Neural cell (in vitro differentiated cells): ENCODE data around the gene CDON. TPM values are rescaled to one million over a fixed set of nuclear protein-coding genes. Genes with fewer than 3 reads are reported as not detected.

ENCODE experiments used
- H2AFZ ChIP-seq: fragments of 200-600, 300-800 bp; sonication (generic), shearing (Covaris generic); 2 replicates; pipeline ENCODE4 v1.6.0; 2014; ENCODE audit warnings: low read depth, mild to moderate bottlenecking, antibody characterized with exemption, low read length, moderate library complexity
- H3F3A ChIP-seq: fragments of 200-600 bp; shearing (Covaris generic); 2 replicates; pipeline ENCODE4 v1.6.1; 2016; ENCODE audit warnings: mild to moderate bottlenecking, moderate library complexity, mixed read lengths, antibody characterized with exemption, low read length; ENCODE audit not compliant: insufficient read depth, poor library complexity, severe bottlenecking
- H3K27ac ChIP-seq: fragments of 200-600, 300-800 bp; sonication (generic), shearing (Covaris generic); 2 replicates; pipeline ENCODE4 v1.5.1; 2014; ENCODE audit warnings: mild to moderate bottlenecking, low read length, moderate library complexity
- H3K27me3 ChIP-seq: fragments of 300-800, 200-600 bp; sonication (generic), shearing (Covaris generic); 2 replicates; pipeline ENCODE4 v1.6.0; 2014; ENCODE audit warnings: mild to moderate bottlenecking, low read depth, low read length, moderate library complexity; ENCODE audit not compliant: insufficient read depth
- H3K36me3 ChIP-seq: fragments of 300-800, 200-600 bp; sonication (generic), shearing (Covaris generic); 2 replicates; pipeline ENCODE4 v1.5.1; 2014; ENCODE audit warnings: mild to moderate bottlenecking, antibody characterized with exemption, low read length, moderate library complexity; ENCODE audit not compliant: insufficient read depth
- H3K4me2 ChIP-seq: fragments of 300-800, 200-600 bp; sonication (generic), shearing (Covaris generic); 2 replicates; pipeline ENCODE4 v1.6.0; 2014; ENCODE audit warnings: mild to moderate bottlenecking, low read length
- H3K4me3 ChIP-seq: fragments of 300-800, 200-600 bp; sonication (generic), shearing (Covaris generic); 2 replicates; pipeline ENCODE4 v1.5.1; 2014; ENCODE audit warnings: mild to moderate bottlenecking, low read length, moderate library complexity
- H3K79me2 ChIP-seq: fragments of 200-600 bp; shearing (Covaris generic); replicated peaks from 2 replicates; pipeline ENCODE4 v1.6.0; 2014; ENCODE audit warnings: mild to moderate bottlenecking, low read length, moderate library complexity; ENCODE audit not compliant: insufficient read depth
- H3K9ac ChIP-seq: fragments of 300-800, 200-600 bp; sonication (generic), shearing (Covaris generic); 2 replicates; pipeline ENCODE4 v1.6.1; 2016; ENCODE audit warnings: mild to moderate bottlenecking, low read length, mixed read lengths
- H3K9me2 ChIP-seq: fragments of 200-600 bp; shearing (Covaris generic); 2 replicates; pipeline ENCODE4 v1.6.1; 2016; ENCODE audit warnings: mild to moderate bottlenecking, low read length, mixed read lengths; ENCODE audit not compliant: insufficient read depth
- H3K9me3 ChIP-seq: fragments of 200-600, 300-800 bp; sonication (generic), shearing (Covaris generic); 2 replicates; pipeline ENCODE4 v1.6.1; 2016; ENCODE audit warnings: mild to moderate bottlenecking, mixed run types, low read length, moderate library complexity, mixed read lengths
- H4K20me1 ChIP-seq: fragments of 200-600 bp; shearing (Covaris generic); 2 replicates; pipeline ENCODE4 v1.6.1; 2016; ENCODE audit warnings: mild to moderate bottlenecking, mixed run types; ENCODE audit not compliant: insufficient read depth
- EP300 ChIP-seq: fragments of 450-650 bp; conservative IDR thresholded peaks from 2 replicates; pipeline ENCODE4 v1.6.1; 2014; ENCODE audit warnings: antibody characterized with exemption, mild to moderate bottlenecking, moderate library complexity; ENCODE audit not compliant: poor library complexity, severe bottlenecking
- EZH2 ChIP-seq: fragments of 200-600, 300-800 bp; shearing (Covaris generic), sonication (generic); IDR thresholded peaks from 2 replicates; pipeline ENCODE4 v1.6.1; 2014; ENCODE audit warnings: antibody characterized with exemption, low read length, borderline replicate concordance, mild to moderate bottlenecking; ENCODE audit not compliant: insufficient read depth, poor library complexity, severe bottlenecking
- MXI1 ChIP-seq: fragments of 450-650 bp; conservative IDR thresholded peaks from 2 replicates; pipeline ENCODE4 v1.6.1; 2014; ENCODE audit warnings: antibody characterized with exemption, mild to moderate bottlenecking; ENCODE audit not compliant: poor library complexity, severe bottlenecking
- POLR2AphosphoS5 ChIP-seq: IDR thresholded peaks from 2 replicates; pipeline ENCODE4 v1.6.1; 2012
- RAD21 ChIP-seq: fragments of 450-650 bp; conservative IDR thresholded peaks from 2 replicates; pipeline ENCODE4 v1.6.1; 2014; ENCODE audit warnings: antibody characterized with exemption, mild to moderate bottlenecking, moderate library complexity
- SMC3 ChIP-seq: fragments of 450-650 bp; conservative IDR thresholded peaks from 2 replicates; pipeline ENCODE4 v1.6.1; 2014; ENCODE audit warnings: antibody characterized with exemption, mild to moderate bottlenecking, moderate library complexity; ENCODE audit not compliant: poor library complexity
- TAF1 ChIP-seq: IDR thresholded peaks from 2 replicates; pipeline ENCODE4 v1.6.1; 2012; ENCODE audit warnings: low read depth
- polyA plus RNA-seq: library from polyadenylated mRNA; depleted of rRNA; stranded (reverse); fragments of >200 nt; gene quantifications from 2 replicates; pipeline ENCODE4 v1.2.3, GENCODE V29; 2014
- TF ChIP-seq, protein P1 (sequence below): fragments of 450-650 bp; IDR thresholded peaks from 2 replicates; pipeline ENCODE4 v1.5.1; 2014; ENCODE audit warnings: antibody characterized with exemption, mild to moderate bottlenecking, moderate library complexity; ENCODE audit not compliant: poor library complexity, severe bottlenecking
- TF ChIP-seq, protein P2 (sequence below): IDR thresholded peaks from 2 replicates; pipeline ENCODE4 v1.6.1; 2012; ENCODE audit warnings: borderline replicate concordance

CDON gene
- polyA plus RNA-seq, 1 donor from 2014 or later, result 44.1 TPM

DNA sequence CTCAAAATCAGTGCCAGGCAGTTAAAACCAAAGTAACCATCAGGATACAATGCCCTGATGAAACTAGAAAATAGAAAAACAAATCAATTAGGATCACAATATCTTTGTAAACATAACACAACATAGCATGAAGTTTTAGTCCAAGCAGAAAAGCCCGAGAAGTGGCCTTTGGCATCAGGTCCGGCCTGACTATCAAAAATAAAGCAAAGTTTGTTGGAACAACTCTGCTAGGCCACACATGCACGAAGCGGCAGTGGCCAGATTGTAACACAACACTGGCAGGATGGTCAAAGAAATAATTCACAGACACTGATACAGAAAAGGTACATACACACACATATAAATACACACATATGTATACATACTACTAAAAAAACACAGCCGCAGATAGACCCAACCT is 26.9 kb downstream of the CDON start:
- Histone ChIP-seq H3K27ac (no peak overlapping the region), H3K9me2 (no peaks in the 10 kb centered on the region), H3K36me3 (no peaks in the 10 kb centered on the region), H3K9me3 (no peaks in the 10 kb centered on the region), H3K4me3 (peak overlapping the region; percentile 6), H4K20me1 (no peaks in the 10 kb centered on the region), H3F3A (no peaks in the 10 kb centered on the region), H3K4me2 (no peak overlapping the region), H2AFZ (no peak overlapping the region), H3K79me2 (peaks cover 25% of the 10 kb centered on the region), H3K9ac (no peak overlapping the region), H3K27me3 (no peaks in the 10 kb centered on the region)
- TF ChIP-seq MXI1, result no peak
- TF ChIP-seq POLR2AphosphoS5, result no peak
- TF ChIP-seq EP300, result no peak
- no peak for TF ChIP-seq RAD21
- TF ChIP-seq, protein P1, sequence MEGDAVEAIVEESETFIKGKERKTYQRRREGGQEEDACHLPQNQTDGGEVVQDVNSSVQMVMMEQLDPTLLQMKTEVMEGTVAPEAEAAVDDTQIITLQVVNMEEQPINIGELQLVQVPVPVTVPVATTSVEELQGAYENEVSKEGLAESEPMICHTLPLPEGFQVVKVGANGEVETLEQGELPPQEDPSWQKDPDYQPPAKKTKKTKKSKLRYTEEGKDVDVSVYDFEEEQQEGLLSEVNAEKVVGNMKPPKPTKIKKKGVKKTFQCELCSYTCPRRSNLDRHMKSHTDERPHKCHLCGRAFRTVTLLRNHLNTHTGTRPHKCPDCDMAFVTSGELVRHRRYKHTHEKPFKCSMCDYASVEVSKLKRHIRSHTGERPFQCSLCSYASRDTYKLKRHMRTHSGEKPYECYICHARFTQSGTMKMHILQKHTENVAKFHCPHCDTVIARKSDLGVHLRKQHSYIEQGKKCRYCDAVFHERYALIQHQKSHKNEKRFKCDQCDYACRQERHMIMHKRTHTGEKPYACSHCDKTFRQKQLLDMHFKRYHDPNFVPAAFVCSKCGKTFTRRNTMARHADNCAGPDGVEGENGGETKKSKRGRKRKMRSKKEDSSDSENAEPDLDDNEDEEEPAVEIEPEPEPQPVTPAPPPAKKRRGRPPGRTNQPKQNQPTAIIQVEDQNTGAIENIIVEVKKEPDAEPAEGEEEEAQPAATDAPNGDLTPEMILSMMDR, result no peak
- TF ChIP-seq SMC3, result no peak
- TF ChIP-seq, protein P2, sequence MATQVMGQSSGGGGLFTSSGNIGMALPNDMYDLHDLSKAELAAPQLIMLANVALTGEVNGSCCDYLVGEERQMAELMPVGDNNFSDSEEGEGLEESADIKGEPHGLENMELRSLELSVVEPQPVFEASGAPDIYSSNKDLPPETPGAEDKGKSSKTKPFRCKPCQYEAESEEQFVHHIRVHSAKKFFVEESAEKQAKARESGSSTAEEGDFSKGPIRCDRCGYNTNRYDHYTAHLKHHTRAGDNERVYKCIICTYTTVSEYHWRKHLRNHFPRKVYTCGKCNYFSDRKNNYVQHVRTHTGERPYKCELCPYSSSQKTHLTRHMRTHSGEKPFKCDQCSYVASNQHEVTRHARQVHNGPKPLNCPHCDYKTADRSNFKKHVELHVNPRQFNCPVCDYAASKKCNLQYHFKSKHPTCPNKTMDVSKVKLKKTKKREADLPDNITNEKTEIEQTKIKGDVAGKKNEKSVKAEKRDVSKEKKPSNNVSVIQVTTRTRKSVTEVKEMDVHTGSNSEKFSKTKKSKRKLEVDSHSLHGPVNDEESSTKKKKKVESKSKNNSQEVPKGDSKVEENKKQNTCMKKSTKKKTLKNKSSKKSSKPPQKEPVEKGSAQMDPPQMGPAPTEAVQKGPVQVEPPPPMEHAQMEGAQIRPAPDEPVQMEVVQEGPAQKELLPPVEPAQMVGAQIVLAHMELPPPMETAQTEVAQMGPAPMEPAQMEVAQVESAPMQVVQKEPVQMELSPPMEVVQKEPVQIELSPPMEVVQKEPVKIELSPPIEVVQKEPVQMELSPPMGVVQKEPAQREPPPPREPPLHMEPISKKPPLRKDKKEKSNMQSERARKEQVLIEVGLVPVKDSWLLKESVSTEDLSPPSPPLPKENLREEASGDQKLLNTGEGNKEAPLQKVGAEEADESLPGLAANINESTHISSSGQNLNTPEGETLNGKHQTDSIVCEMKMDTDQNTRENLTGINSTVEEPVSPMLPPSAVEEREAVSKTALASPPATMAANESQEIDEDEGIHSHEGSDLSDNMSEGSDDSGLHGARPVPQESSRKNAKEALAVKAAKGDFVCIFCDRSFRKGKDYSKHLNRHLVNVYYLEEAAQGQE, result no peak
- TF ChIP-seq EZH2, result no peak
- TF ChIP-seq TAF1, result no peak

GRCh38 chr11:126034933-126035425 is 27.7 kb downstream of the CDON start:
- Histone ChIP-seq H3K79me2 (peaks cover 26% of the 10 kb centered on the region), H4K20me1 (no peaks in the 10 kb centered on the region), H3K9me3 (no peaks in the 10 kb centered on the region), H3F3A (peaks cover 3% of the 10 kb centered on the region), H3K9me2 (no peaks in the 10 kb centered on the region), H3K4me3 (peak overlapping the region; percentile 6), H3K27me3 (no peaks in the 10 kb centered on the region), H2AFZ (no peak overlapping the region), H3K4me2 (no peak overlapping the region), H3K36me3 (no peaks in the 10 kb centered on the region), H3K9ac (no peak overlapping the region), H3K27ac (no peak overlapping the region)
- TF ChIP-seq, protein P1, result no peak
- TF ChIP-seq EP300 (no peak), EZH2 (no peak), SMC3 (no peak), POLR2AphosphoS5 (no peak), RAD21 (no peak), TAF1 (no peak), MXI1 (no peak)
- TF ChIP-seq, protein P2, result no peak
